HG03354 (cell line): Measurements from ENCODE around the gene ZCCHC7.
"Not testable (repeated sequence)": the region's sequence is repeated elsewhere in the genome, so short reads cannot be mapped to it uniquely, and the experiment has no call there.

Experiments used
- ATAC-seq: cut with Tn5 transposase; IDR thresholded peaks from one replicate; pipeline ENCODE4 v1.9.1; 2021; ENCODE audit warnings: mild to moderate bottlenecking; ENCODE audit not compliant: unreplicated experiment, poor library complexity, severe bottlenecking

Gene ZCCHC7

GRCh38 chr9:37284636-37285035 lies 164.3 kb downstream of the ZCCHC7 start:
- no peak for ATAC-seq

- ATAC-seq, result no peak
Observed at GRCh38 chr9:37286530-37287175, 166.3 kb downstream of the ZCCHC7 start.

DNA sequence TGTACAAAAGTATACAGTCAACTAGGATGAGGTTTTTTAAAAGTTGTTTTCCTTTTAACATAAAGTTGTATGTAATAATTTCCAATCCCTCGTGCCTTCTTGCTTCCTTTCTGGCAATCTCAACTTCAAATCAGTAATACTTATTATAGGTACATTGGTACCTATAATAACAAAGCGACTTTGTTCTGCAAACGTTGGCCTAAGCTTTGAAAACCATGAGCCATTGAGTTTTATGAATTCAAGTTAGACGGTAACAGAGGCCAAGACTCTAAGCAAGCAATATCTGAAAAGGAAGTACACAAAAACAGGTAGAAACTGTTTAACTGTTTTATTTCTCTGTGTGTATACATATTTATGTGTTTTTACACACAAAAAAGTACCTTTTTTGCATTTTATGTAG lies 166.9 kb downstream of the ZCCHC7 start:
- no peak for ATAC-seq

DNA sequence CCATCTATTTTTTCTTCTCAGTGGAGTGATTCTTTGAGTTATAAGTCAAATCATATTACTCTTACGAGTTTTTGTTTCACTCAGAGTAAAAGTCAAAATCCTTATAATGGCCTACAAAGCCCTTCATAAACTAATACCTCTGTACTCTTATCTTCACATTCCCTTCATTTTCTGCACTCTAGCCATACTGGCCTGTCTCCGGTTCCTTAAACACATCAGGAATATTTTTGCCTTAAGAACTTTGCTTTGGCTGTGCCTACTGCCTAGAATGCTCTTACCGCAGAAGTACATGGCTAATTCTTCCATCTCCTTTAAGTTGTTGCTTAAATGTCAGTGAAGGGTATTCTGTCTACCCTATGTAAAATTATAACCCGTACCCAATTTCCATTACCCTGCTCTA lies 169.3 kb downstream of the ZCCHC7 start:
- no peak for ATAC-seq

- peak; percentile 29 for ATAC-seq
Observed at GRCh38 chr9:37290366-37290939, 170.1 kb downstream of the ZCCHC7 start.

GRCh38 chr9:37290940-37291485 lies 170.6 kb downstream of the ZCCHC7 start:
- peak; percentile 38 for ATAC-seq

- ATAC-seq, result not testable (repeated sequence)
Observed at GRCh38 chr9:37291612-37292238, 171.4 kb downstream of the ZCCHC7 start.

DNA sequence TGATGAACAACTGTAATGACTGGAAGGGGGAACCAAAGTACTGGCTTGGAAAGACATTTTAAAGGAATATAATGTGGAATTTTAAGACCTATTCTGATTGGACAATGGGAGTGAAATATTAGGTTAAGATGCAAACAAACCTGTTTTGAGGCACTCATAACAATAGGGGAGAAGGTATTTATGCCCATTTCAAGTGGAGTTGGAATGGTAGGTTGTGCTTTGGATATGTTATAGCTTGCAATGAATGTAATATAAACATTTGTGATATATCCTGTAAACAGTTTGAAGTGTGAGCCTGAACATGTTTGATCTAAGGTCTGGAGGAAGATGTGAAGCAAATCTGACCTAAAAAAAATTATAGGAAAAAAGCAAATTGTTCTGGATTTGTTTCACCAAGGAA lies 172.5 kb downstream of the ZCCHC7 start:
- no peak for ATAC-seq

- ATAC-seq, result peak; percentile 51
Observed at GRCh38 chr9:37293664-37294524, 173.5 kb downstream of the ZCCHC7 start.

- no peak for ATAC-seq
Observed at GRCh38 chr9:37295178-37295577, 174.8 kb downstream of the ZCCHC7 start.

- no peak for ATAC-seq
Observed at GRCh38 chr9:37295796-37296195, 175.4 kb downstream of the ZCCHC7 start.

- no peak for ATAC-seq
Observed at GRCh38 chr9:37297592-37297991, 177.2 kb downstream of the ZCCHC7 start.

- peak; percentile 34 for ATAC-seq
Observed at GRCh38 chr9:37300620-37301019, 180.2 kb downstream of the ZCCHC7 start.

- ATAC-seq, result no peak
Observed at GRCh38 chr9:37301042-37301853, 180.9 kb downstream of the ZCCHC7 start.

DNA sequence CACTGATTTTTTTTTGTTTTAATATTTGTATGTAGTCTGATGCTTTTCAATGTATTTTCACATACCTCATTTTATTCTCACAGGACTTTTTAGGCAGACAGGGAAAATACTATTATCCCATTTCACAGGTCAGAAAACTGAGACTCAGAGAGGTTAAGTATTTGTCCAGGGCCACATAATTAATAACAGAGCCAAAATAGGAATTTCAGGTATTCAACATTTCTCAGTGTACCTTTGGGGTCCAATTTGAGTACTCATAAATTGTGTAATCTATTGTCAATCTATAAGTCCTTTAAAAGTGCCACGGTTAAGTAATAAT lies 181.4 kb downstream of the ZCCHC7 start:
- ATAC-seq, result no peak

DNA sequence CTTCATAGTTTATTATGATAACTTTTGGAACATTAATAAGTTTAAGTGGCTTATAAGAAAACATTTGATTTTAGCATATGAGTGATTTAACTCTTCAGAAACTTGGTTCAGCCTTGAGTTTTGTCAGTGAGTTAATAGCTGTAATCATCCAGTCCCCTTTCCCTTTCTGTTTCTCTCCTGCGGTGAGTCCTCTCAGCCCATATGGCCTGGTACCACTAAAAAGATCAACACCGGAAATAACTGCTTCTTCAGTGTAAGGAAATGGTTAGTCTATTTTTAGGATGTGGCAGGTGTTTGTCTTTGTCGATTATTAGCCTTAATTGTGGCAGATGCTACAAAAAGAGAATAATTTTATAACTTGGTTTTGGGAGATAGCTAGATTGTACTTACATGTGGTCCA lies 181.9 kb downstream of the ZCCHC7 start:
- ATAC-seq, result peak; percentile 89

DNA sequence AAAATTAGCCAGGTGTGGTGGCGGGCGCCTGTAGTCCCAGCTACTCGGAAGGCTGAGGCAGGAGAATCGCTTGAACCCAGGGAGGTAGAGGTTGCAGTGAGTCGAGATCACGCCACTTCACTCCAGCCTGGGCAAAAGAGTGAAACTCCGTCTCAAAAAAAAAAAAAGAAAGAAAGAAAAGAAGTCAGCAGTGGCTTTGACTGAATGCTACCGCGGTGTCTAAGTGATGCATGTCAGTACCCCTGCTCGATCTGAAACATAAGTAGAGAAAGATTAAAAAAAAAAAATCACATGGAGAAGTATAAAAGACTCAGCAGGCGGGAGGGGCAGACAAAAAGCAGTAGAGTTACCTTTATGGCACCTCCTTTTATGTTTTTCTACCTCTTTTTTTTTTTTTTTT lies 182.9 kb downstream of the ZCCHC7 start:
- ATAC-seq, result not testable (repeated sequence)

GRCh38 chr9:37309136-37309535 lies 188.8 kb downstream of the ZCCHC7 start:
- no peak for ATAC-seq

GRCh38 chr9:37311938-37312708 lies 191.7 kb downstream of the ZCCHC7 start:
- no peak for ATAC-seq
